ENCODE data around the gene SLAMF9.
"Not testable (repeated sequence)": the region's sequence is repeated elsewhere in the genome, so short reads cannot be mapped to it uniquely, and the experiment has no call there.

SLAMF9 gene

GRCh38 chr1:159920202-159920601, 33.8 kb downstream of the SLAMF9 start:
- no peak for DNase-seq

GRCh38 chr1:159919236-159919865, 34.7 kb downstream of the SLAMF9 start:
- DNase-seq = no peak

- no peak for DNase-seq
Measured at GRCh38 chr1:159918352-159919200, 35.5 kb downstream of the SLAMF9 start.

GRCh38 chr1:159917533-159918351, 36.3 kb downstream of the SLAMF9 start:
- no peak for DNase-seq

GRCh38 chr1:159916242-159917051, 37.6 kb downstream of the SLAMF9 start:
- no peak for DNase-seq

- DNase-seq = no peak
Measured at GRCh38 chr1:159915571-159916241, 38.3 kb downstream of the SLAMF9 start.

- DNase-seq = no peak
Measured at GRCh38 chr1:159914252-159915018, 39.6 kb downstream of the SLAMF9 start.

- DNase-seq = no peak
Measured at GRCh38 chr1:159913451-159914192, 40.4 kb downstream of the SLAMF9 start.

GRCh38 chr1:159911326-159912070, 42.5 kb downstream of the SLAMF9 start:
- no peak for DNase-seq

- DNase-seq = no peak
Measured at GRCh38 chr1:159908031-159908940, 45.8 kb downstream of the SLAMF9 start.

- DNase-seq = no peak
Measured at GRCh38 chr1:159906960-159907359, 47.1 kb downstream of the SLAMF9 start.

GRCh38 chr1:159904036-159904435, 50.0 kb downstream of the SLAMF9 start:
- DNase-seq = not testable (repeated sequence)

- peak; percentile 70 for DNase-seq
Measured at GRCh38 chr1:159902541-159902940, 51.5 kb downstream of the SLAMF9 start.

Data from inflammatory macrophage treated with lipopolysaccharide for 4 hours (primary cell).